Stimulated activated CD8-positive, alpha-beta memory T cell treated with anti-CD3 and anti-CD28 coated beads, Interleukin-15, amount 100 ng/mL, for 48 hours (primary cell): Measurements from ENCODE around the gene FERD3L.

Experiments
- DNase-seq, 2 donors: peaks; one replicate each; pipeline ENCODE4 v3.0.0-alpha.2; 2020; ENCODE audit warnings: low read depth in 2 of 2

The FERD3L gene

GRCh38 chr7:19099924-19100323 lies 45.3 kb downstream of the FERD3L start:
- no peak for DNase-seq

- DNase-seq = no peak
Measured at GRCh38 chr7:19099194-19099593, 46.0 kb downstream of the FERD3L start.

GRCh38 chr7:19098510-19098909 lies 46.7 kb downstream of the FERD3L start:
- DNase-seq = no peak

- no peak for DNase-seq
Measured at GRCh38 chr7:19097165-19098055, 47.8 kb downstream of the FERD3L start.

- no peak for DNase-seq
Measured at GRCh38 chr7:19095353-19095860, 49.8 kb downstream of the FERD3L start.
